Body of pancreas (tissue), 4 donors: Measurements from ENCODE around the gene MAB21L3.

ENCODE experiments used
- POLR2A ChIP-seq, 3 donors: fragments of 450-650 bp; IDR thresholded peaks; one replicate each; pipeline ENCODE4 v1.6.1; 2016; ENCODE audit warnings: antibody characterized with exemption in 3 of 3, mild to moderate bottlenecking in 2 of 3
- TF ChIP-seq, protein P1 (sequence below), 7 experiments: fragments of 450-650 bp in 4 of 7; fragments of 200-600 bp in 3 of 7; sonication (generic) in 3 of 7; IDR thresholded peaks; one replicate each; pipeline ENCODE4 v1.5.1; 2016 to 2019; ENCODE audit warnings: antibody characterized with exemption in 7 of 7

DNA sequence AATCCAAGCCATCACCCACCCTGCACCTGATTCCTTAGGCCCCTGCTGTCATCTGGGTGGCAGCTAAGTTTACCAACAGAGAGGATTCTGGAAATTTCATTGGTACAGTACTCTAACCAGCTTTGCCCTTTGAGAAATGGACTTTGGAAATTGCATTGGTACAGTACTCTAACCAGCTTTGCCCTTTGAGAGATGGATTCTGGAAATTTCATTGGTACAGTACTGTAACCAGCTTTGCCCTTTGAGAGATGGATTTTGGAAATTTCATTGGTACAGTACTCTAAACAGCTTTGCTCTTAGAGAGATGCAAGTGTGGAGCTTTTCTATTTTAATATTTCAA lies 42.5 kb downstream of the MAB21L3 start:
- no peak for TF ChIP-seq POLR2A (IDR thresholded peaks at IDR 0.05)
- TF ChIP-seq, protein P1, sequence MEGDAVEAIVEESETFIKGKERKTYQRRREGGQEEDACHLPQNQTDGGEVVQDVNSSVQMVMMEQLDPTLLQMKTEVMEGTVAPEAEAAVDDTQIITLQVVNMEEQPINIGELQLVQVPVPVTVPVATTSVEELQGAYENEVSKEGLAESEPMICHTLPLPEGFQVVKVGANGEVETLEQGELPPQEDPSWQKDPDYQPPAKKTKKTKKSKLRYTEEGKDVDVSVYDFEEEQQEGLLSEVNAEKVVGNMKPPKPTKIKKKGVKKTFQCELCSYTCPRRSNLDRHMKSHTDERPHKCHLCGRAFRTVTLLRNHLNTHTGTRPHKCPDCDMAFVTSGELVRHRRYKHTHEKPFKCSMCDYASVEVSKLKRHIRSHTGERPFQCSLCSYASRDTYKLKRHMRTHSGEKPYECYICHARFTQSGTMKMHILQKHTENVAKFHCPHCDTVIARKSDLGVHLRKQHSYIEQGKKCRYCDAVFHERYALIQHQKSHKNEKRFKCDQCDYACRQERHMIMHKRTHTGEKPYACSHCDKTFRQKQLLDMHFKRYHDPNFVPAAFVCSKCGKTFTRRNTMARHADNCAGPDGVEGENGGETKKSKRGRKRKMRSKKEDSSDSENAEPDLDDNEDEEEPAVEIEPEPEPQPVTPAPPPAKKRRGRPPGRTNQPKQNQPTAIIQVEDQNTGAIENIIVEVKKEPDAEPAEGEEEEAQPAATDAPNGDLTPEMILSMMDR (IDR thresholded peaks at IDR 0.05), result no peak
